Stimulated activated CD8-positive, alpha-beta memory T cell treated with anti-CD3 and anti-CD28 coated beads, Interleukin-7, amount 100 ng/mL, for 1 hour (primary cell): ENCODE measurements around the gene CCDC85A.

Experiments
- DNase-seq, 2 donors: peaks; one replicate each; pipeline ENCODE4 v3.0.0-alpha.2; 2020; ENCODE audit warnings: low read depth in 2 of 2

CCDC85A gene

DNA sequence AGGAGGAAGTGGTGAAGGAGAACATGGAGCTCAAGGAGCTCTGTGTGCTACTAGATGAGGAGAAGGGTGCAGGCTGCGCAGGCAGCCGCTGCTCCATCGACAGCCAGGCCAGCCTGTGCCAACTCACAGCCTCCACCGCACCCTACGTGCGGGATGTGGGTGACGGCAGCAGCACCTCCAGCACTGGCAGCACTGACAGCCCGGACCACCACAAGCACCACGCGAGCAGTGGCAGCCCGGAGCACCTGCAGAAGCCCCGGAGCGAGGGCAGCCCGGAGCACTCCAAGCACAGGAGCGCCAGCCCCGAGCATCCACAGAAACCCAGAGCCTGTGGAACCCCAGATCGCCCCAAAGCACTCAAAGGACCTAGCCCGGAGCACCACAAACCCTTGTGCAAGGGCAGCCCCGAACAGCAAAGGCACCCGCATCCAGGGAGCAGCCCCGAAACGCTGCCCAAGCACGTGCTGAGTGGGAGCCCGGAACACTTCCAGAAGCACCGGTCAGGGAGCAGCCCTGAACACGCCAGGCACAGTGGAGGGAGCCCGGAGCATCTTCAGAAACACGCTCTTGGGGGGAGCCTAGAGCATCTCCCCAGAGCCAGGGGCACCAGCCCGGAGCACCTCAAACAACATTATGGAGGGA is 9.0 kb downstream of the CCDC85A start:
- DNase-seq, result no peak

DNA sequence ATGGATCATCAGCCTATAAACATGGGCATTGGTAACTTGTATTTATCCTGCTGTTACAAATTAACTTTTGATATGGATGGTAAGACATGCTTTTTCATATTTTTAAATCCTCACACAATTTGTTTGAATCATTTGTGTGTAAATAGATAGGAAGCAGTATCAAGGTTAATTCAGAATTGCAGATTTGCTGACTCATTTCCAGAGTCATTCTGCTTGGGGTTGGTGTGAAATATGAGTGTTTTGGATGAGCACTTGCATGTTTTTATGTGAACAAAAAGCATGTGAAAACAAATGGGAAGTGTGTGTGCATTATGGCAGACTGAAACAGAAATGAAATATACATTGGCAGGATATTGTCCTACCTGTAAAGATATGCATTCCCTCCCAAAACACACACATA is 11.8 kb downstream of the CCDC85A start:
- no peak for DNase-seq

DNA sequence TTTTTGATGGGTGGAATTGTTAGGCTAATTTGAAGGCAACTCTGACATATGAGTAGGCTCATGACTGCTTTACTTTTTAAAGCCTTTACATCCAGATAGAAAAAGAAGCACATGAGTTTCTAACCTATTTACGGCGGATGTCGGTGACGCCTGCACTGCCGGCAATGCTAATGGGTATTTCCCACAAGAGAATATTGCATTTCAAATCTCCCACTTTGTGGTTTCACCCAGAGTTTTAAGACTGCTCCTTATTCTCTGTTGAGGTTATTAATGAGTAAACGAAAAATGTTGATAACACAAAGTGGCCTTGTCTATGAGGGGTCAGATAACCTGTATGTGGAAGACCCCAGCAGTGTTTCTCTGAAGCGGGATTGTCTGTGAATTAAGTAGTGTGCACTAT is 14.0 kb downstream of the CCDC85A start:
- DNase-seq, result no peak

- DNase-seq, result no peak
Measured at GRCh38 chr2:56198936-56199335, 15.1 kb downstream of the CCDC85A start.

- DNase-seq, result no peak
Measured at GRCh38 chr2:56199492-56199891, 15.7 kb downstream of the CCDC85A start.

DNA sequence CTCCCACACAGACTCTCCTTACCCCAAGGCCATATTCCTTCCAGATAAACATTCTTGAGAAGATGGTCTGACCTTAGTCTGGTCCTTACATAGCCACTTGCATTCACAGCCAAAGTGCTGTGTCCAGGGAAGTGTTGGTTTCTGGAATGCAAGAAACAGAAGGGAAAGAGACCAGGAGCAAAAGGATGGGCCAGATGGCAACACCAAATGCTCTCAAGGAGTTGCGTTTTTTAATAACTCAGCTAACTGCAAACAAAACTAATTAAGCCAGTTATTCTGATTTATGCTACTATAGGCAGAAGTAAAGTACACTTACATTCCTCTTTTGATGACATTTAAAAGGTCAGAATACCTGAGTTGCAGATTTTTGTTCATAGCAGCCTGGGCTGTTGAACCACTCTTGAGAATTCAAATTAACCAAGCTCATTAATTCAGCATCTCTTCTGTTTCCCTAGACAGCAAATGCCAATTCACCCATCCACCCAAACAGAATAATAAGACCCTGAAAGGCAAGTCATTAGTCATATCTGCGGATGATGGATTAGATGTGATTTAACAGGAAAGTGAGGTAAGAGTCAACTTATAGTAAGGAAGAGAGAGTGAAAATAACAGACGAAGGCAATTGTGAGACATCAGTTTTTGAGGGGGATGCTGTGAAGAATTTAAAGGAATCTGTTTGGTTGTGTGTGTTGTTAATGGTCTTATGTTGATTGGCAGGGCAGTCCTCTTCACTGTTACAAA is 18.8 kb downstream of the CCDC85A start:
- no peak for DNase-seq

GRCh38 chr2:56204556-56204955 is 20.8 kb downstream of the CCDC85A start:
- no peak for DNase-seq

DNA sequence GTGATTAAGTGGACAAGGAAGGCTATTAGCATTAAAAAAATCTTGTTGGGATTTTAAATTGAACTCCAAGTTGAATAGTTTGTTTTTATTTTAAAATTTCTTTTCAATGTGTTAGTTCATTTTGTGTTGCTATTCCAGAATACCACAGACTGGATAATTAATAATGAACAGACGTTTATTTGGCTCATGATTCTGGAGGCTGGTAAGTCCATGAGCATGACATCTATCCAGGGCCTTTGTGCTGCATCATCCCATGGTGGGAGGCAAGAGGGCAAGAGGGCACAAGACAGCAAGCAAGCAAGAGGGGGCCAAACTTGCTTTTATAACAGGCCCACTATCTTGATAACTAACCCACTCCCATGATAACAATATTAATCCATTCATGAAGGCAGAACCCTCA is 22.5 kb downstream of the CCDC85A start:
- no peak for DNase-seq

DNA sequence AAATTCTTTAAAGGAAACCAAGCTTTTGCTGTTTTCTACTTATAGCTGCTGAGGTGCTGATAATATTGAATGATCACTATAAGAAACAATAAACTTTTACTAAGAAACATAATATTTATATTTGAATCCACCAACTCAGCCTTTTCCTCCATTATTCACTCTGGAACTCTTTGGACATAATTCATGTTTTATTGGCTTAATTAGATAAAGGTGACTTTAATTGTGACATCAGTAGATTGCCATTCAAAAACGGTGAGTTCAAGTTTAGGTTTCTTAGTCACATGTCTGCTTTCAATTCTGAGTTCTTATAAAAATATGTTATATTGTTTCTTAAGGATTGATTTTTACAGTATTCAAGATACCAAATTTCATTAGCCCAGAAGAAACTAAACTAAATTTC is 24.0 kb downstream of the CCDC85A start:
- DNase-seq, result no peak

- no peak for DNase-seq
Measured at GRCh38 chr2:56208380-56208779, 24.6 kb downstream of the CCDC85A start.

DNA sequence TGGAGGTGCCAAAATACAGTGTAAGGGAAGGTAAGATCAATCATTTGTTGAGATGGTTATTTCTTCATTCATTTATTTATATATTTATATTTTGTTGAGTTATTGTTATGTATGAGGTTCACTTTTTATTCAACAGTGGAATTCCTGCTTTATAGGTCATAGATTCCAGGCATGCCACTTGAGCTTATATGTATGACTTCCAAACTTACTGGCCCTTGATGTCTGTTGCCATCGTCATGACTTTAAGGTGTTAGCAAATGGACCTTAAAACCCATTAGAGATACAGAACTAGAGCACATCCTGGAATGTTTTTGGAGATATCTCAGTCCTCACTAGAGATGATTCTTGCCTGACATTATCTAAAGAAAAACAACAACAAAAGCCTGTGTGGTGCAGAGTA is 25.9 kb downstream of the CCDC85A start:
- DNase-seq, result no peak

DNA sequence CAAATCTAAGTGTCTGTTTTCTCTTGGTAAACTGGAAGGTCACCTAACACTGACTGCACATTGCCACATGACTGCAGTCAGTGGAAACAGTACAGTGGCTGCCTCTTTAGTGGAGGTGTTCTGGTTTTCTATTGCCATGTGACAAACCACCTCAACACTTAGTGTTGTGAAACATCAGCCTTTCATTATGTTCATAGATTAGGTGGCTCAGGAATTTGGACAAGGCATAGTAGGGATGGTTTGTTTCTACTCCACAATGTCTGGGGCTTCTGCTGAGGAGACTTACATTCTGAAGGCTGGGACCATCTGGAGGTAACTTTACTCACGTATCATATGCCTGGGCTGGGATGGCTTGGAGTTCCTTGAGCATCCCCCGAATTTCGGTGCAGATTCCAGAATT is 26.5 kb downstream of the CCDC85A start:
- DNase-seq, result no peak

DNA sequence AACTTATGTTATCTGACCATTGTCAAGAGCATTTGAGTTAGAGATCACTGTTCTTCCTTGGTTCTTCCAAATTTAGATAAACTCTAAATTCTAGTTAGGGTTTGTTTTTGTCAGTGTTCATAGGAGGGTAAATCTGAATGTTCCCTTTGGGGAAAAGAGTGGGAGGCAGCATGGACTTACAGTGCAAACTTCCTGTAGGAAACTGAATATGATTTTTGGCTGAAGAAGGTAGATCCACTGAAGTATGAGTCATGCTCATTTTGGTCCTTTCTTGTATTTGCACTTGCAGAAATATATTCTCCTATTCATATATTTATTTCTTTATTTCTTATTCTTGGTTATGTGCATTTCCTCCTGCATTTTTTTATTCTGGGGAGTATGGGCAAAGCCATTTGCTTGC is 27.3 kb downstream of the CCDC85A start:
- DNase-seq, result no peak

- no peak for DNase-seq
Measured at GRCh38 chr2:56215911-56216310, 32.1 kb downstream of the CCDC85A start.

DNA sequence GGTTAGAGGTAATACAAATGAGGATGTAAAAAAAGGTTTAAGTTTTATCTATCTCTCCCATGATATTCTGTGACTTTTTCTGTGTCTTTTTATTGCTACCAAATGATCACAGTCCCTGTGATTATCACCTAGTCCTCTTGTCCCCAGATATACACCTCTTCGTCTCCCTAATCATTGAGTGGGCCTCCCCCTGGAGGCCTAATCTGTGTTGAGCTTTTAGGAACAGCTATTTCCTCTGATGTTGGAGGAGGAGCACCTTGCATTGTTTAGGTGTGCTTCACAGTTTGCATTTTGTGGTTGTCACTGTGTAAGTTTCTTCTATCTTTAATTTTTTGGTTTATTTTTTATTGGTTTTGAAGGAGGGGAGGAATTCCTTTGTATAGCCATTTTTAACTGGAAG is 33.3 kb downstream of the CCDC85A start:
- DNase-seq, result no peak

DNA sequence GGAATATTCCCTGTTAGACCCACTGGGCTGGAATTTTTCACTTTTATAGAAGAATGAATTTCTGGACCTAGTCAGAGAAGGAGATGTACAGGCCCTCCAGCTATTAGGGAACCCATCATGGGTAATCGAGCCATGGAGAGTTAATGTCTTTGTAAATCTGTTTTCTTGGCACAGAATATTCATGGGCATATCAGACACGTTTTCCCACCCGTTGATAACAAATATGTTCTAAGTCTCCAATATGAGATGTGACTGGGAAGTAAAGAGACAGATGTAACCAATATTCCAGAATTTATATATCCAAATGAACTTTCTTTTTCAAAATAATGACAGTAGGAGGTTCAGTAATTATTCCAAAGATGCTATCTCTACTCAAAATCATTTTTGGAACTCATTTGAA is 38.7 kb downstream of the CCDC85A start:
- no peak for DNase-seq

GRCh38 chr2:56224316-56224715 is 40.5 kb downstream of the CCDC85A start:
- no peak for DNase-seq

DNA sequence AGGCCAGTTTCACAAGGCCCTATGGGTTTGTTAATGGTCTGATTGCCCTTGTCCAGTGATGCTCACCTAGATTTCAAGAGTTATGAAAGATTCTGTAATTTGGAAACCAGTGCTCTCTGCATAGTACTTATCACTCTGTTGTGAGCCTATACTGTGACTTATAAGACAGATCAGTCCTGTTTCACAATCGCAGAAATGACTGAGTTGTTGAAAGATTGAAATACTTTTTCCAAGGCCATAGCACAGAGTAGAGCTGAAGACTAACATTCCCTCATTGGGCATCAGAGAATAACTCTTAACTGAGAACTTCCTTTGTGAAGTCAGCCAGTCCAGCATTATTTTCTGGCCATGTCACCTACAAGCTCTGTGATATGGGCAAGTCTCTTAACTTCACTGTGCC is 44.0 kb downstream of the CCDC85A start:
- DNase-seq, result no peak

DNA sequence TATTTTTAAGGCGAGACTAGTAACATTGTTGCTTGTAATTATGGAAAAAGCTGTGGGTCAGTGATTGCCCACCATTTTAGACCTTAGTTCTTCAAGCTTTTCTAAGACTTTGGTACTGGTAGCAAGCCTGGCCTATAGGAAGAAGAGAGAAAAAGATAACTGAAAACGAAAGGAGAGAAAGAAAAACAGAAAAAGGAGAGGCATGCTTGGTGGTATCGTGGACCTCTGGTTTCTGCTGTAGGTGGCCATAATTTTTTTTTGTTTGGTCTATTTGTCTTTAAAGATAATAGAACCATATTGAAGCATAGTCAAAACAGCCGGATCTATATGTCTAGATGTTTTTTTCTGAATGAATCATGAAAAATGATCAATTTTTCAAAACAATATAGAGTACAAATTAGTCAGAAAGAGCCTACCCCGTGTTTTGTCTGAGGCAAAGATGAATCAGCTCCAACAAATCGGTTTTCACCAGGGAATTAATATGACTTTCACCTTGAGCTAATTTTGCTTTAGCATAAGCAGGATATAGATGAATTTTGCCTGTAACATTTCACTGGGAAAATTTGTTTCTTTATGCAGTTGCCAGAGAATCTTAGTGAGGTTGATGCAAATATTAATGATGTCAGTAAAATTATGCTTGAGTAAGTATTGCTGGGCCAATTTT is 45.7 kb downstream of the CCDC85A start:
- no peak for DNase-seq

DNA sequence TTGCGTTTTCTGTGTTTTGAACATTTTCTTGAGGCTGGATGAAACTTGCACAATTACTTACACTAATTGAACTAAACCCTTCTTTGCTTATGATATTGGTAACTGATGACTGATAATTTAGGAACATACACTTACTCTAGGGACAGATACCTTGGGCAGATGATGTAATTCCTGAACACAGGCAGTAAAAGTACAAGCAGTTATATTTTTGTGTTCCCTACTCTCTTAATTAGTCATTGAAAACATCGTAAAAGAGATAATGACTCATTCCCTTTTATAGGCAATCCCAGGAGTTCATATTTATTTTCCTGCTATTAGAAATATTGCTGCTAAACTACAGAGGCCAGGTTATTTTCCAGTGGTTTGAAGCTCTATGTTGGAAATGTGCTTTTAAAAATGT is 46.4 kb downstream of the CCDC85A start:
- no peak for DNase-seq

DNA sequence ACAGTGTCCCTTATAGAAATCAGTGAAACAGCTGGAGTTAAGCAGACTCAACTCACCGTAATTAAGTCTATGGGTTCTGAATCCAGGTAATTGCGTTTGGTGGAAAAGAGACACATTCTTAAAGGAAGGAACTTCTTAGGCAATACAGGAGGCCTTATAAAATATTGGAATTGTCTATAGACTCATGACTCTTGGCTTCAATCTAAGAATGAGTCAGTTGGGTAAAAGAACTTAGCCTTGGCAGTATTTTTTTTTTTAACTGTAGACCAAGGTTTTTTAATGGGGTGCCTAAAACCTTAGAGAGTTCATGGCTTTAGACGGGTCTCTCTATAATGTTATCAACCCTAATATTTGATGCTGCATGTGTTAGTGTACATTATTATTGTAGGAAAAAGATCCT is 47.6 kb downstream of the CCDC85A start:
- DNase-seq, result no peak

GRCh38 chr2:56232912-56233311 is 49.1 kb downstream of the CCDC85A start:
- DNase-seq, result no peak

- no peak for DNase-seq
Measured at GRCh38 chr2:56234241-56234640, 50.5 kb downstream of the CCDC85A start.
